Epithelial cell of proximal tubule (primary cell): Measurements from ENCODE around the gene TTC19. TPM values are rescaled to one million over a fixed set of nuclear protein-coding genes. Genes with fewer than 3 reads are reported as not detected.
A peak's percentile ranks its signal among the peaks of the same experiment; 100 is the strongest.

Experiments
- DNase-seq: peaks from one replicate; pipeline ENCODE4 v3.0.0-alpha.2; 2011; ENCODE audit warnings: low read depth
- H3K4me3 ChIP-seq: 2 replicates; pipeline ENCODE4 v1.5.1; 2011; ENCODE audit warnings: low read depth, mild to moderate bottlenecking, low read length
- total RNA-seq: library from RNA; depleted of rRNA; stranded (reverse); fragments of >200 nt; gene quantifications from 2 replicates; pipeline ENCODE4 v1.2.3, GENCODE V29; 2015
- TF ChIP-seq, protein P1 (sequence below): conservative IDR thresholded peaks from 2 replicates; pipeline ENCODE4 v1.5.1; 2012; ENCODE audit warnings: low read depth, mild to moderate bottlenecking, low read length

The TTC19 gene, protein sequence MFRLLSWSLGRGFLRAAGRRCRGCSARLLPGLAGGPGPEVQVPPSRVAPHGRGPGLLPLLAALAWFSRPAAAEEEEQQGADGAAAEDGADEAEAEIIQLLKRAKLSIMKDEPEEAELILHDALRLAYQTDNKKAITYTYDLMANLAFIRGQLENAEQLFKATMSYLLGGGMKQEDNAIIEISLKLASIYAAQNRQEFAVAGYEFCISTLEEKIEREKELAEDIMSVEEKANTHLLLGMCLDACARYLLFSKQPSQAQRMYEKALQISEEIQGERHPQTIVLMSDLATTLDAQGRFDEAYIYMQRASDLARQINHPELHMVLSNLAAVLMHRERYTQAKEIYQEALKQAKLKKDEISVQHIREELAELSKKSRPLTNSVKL
- 59.8 and 61.9 TPM in 2 replicates for total RNA-seq

DNA sequence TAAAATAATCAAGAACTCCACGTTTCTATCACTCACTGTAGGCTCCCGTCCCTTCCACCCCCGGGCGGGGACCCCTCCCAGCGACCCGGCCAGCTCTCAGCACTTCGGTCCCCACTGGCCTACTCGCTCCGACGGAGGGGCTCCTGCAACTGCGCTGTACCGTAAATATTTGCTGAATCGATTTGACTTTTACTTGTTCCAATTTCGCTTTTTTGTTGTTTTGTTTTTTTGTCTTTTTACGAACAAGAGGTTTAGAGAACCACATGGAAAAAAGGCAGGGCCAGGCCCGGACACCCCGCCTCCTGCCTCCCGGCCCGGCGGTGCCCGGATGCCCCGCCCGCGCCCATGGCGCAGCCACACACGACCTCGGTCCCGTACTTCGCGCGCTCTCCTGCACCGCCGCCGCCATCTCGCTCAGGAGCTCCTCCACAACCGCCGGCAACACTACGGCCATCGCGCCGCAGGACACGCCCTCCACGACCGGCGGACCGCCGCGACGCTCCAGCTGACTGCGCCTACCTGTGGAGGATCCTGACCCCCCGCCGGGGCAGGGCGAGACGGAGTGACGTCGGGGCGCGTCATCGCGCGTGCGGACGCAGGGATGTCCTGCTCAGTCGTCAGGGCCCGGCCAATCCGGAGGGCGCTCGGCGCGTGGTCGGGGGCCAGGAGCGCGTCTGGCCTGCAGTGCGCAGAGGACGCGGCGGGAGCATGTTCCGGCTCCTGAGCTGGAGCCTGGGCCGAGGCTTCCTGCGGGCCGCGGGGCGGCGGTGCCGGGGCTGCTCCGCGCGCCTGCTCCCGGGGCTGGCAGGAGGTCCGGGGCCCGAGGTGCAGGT lies at the start of gene TTC19, which contains the start of gene ZSWIM7:
TTC19 (plus strand) TSS at position 684 of the 833 bp plus-strand sequence; CDS start at position 709, 25 bp downstream.
ZSWIM7 (minus strand) TSS at position 564 of the 833 bp plus-strand sequence; CDS start at position 454, 110 bp downstream.
- TF ChIP-seq, protein P1, sequence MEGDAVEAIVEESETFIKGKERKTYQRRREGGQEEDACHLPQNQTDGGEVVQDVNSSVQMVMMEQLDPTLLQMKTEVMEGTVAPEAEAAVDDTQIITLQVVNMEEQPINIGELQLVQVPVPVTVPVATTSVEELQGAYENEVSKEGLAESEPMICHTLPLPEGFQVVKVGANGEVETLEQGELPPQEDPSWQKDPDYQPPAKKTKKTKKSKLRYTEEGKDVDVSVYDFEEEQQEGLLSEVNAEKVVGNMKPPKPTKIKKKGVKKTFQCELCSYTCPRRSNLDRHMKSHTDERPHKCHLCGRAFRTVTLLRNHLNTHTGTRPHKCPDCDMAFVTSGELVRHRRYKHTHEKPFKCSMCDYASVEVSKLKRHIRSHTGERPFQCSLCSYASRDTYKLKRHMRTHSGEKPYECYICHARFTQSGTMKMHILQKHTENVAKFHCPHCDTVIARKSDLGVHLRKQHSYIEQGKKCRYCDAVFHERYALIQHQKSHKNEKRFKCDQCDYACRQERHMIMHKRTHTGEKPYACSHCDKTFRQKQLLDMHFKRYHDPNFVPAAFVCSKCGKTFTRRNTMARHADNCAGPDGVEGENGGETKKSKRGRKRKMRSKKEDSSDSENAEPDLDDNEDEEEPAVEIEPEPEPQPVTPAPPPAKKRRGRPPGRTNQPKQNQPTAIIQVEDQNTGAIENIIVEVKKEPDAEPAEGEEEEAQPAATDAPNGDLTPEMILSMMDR, result no peak
- DNase-seq, result peak; percentile 26
- peak within 1 kb of the TSS; percentile 72 for H3K4me3 ChIP-seq

DNA sequence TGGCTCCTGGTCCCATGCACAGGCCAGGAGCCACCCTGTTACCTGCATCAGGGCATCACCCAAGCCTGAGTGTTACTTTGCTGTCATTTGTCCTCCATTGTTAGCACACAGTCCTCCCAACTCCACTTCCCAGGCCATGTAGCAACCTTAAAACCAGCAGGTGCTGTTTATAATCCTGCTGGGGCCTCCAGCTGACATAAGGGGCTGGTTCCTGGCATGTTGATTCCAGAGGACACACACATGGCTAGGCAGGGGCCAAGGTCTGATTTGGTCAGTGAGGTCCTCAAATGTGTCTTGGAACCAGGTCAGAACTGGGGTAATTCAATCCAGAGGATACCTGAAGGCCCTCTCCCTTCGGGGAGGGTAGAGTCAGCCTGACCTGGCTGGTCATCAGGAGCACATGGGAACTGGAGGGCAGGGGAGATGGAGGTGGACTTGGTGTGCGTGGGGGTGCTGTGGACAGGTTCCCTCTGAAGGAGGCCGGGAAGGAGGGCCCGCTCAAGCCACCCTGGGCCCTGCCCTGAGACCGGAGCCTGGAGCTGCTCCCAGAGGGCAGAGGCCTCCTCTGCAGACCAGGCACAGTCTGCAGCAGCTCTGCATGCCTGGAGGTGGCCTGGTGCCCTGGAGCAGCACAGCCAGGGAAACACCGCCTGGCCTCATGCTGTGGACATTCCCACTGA lies 48.1 kb upstream of the TTC19 start:
- TF ChIP-seq, protein P1, result no peak
- DNase-seq, result no peak
- no peak overlapping the region for H3K4me3 ChIP-seq

DNA sequence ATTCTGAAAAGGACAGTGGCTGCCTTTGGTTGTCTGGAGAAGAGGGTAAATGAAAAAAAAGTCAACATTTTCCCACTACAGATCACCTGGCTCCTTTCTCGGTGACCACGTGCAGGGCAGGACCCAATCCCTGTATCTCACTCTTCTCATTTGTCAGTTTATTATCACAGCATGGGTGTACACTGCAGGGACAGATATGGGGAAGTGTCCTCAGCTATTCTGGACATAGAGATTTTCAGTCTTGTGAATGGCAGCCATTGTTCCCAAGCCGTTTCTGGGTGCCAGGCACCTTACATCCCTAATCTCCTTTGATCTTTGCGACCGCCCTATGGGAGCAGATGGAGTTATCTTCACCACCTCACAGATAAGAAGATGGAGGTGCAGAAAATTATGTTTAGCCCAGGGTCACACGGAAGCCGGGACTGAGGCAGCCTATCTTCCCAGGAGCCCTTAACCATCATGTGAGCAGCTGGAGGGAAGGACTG lies 47.5 kb upstream of the TTC19 start:
- TF ChIP-seq, protein P1, result no peak
- DNase-seq, result no peak

DNA sequence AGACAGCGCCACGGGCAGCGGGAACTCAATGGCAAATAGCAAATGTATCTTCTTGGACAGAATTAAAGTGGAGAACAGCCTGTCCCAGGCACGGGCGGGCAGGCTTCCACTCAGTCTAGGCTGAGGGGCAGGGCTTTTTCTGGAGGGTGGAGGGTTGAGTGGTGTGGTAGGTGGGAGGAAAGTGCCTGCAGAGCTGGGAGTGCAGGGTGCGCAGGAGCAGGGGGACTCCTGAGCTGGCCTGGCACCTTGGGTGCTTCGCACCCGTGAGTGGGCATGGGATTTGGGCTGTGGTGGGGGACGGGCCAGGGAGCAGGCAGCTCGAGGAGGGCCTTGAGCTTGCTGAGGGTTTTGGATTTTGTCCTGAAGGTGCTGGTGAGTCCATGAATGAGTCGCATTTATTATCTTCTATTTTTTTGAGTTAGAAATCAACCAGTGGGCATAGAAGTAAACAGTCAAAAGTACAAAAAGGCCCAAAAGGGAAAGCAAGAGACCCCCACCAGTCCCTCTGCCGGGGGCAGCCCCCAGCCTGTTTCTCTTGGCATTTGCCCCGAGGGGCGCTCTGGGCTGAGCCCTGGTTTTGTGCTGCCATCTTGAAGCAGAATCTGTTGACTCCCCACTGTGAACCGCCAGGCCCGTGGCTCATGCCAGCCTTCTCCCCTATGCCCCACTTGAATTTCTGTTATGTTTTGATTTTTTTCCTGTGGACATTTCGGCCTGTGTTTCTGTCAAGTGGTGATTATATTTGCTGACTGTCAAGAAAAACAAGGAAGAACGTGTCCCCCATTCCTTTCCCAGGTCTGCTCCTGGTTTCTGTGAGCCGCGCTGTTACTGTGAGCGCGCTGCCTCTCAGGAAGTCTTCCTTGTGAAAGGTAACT lies 46.5 kb upstream of the TTC19 start:
- H3K4me3 ChIP-seq, result no peak overlapping the region
- TF ChIP-seq, protein P1, result no peak
- no peak for DNase-seq

More for the DNA sequence above, 47.5 kb upstream of the TTC19 start:
- H3K4me3 ChIP-seq, result no peak overlapping the region

DNA sequence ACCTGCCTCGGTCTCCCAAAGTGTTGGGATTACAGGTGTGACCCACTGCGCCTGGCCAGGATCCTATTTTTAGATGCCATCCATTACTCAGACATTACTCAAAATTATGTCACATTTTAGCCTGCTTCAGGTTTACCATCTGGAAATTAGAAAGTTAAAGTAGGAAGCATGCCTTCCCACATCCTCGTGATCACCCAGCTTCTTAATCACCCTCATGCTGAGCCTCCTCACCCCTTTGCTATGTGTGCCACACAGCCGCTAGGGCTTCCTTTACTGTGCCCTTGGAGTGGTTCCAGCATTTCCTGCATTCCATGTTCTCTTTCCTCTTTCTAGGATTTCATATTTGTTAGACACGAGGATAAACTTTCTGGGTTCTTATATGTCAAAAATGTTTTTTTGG lies 45.4 kb upstream of the TTC19 start:
- DNase-seq, result peak; percentile 84
- TF ChIP-seq, protein P1, result peak; percentile 14
- H3K4me3 ChIP-seq, result no peak overlapping the region
